ENCODE data around the gene ATP4B. TPM values are rescaled to one million over a fixed set of nuclear protein-coding genes. Genes with fewer than 3 reads are reported as not detected.
"Not testable (repeated sequence)": the region's sequence is repeated elsewhere in the genome, so short reads cannot be mapped to it uniquely, and the experiment has no call there.

Gene ATP4B
- total RNA-seq, 1 experiment from 2014 or later: not detected

- TF ChIP-seq ZNF512 (CRISPR knock-in tag; IDR thresholded peaks at IDR 0.05; ENCODE audit: borderline replicate concordance): no peak
Measured at GRCh38 chr13:113622791-113623490, 35.1 kb downstream of the ATP4B start (continued).

GRCh38 chr13:113621986-113622550, 35.9 kb downstream of the ATP4B start:
- H3K27me3 Mint-ChIP-seq (ENCODE audit: low read depth); H3K9me3 Mint-ChIP-seq; H3K27ac Mint-ChIP-seq; H3K4me3 Mint-ChIP-seq; POLR2A ChIA-PET; ATAC-seq; DNase-seq (ENCODE audit: low spot score); H3K4me1 Mint-ChIP-seq: not testable (repeated sequence)
- peaks cover 46% of the 10 kb centered on the region for H3K36me3 Mint-ChIP-seq
- CTCF ChIA-PET: interaction anchor here (1.0 to 1.4 kb wide), 5 partner anchors 30 to 181 kb away, joined by 3 to 9 read pairs (median 5); no protein-coding TSS in a partner anchor

GRCh38 chr13:113621498-113621897, 36.5 kb downstream of the ATP4B start:
- H3K27ac Mint-ChIP-seq; ATAC-seq; H3K27me3 Mint-ChIP-seq (ENCODE audit: low read depth); H3K4me3 Mint-ChIP-seq; H3K9me3 Mint-ChIP-seq; POLR2A ChIA-PET: not testable (repeated sequence)
- peak; percentile 70 for DNase-seq (ENCODE audit: low spot score)
- Mint-ChIP-seq H3K4me1 (peaks cover 10% of the 10 kb centered on the region), H3K36me3 (peaks cover 45% of the 10 kb centered on the region)
- CTCF ChIA-PET: interaction anchor here (0.6 to 1.4 kb wide), 6 partner anchors 30 to 182 kb away, joined by 3 to 9 read pairs (median 5); no protein-coding TSS in a partner anchor
- peak; percentile 51 for TF ChIP-seq CTCF (IDR thresholded peaks at IDR 0.05)

- DNase-seq (ENCODE audit: low spot score) (peak; percentile 8), ATAC-seq (no peak)
- Mint-ChIP-seq H3K27me3 (ENCODE audit: low read depth) (no peaks in the 10 kb centered on the region), H3K4me1 (peaks cover 15% of the 10 kb centered on the region), H3K27ac (no peak overlapping the region; the same call in 1 of the 2 replicates), H3K9me3 (peaks cover 9% of the 10 kb centered on the region; the same call in 1 of the 2 replicates), H3K36me3 (peaks cover 42% of the 10 kb centered on the region), H3K4me3 (no peak overlapping the region)
- ChIA-PET CTCF (interaction anchor here (0.6 to 1.4 kb wide), 7 partner anchors 31 to 182 kb away, joined by 3 to 9 read pairs (median 5); no protein-coding TSS in a partner anchor), POLR2A (no interaction called here)
- TF ChIP-seq AFF4 (CRISPR knock-in tag; IDR thresholded peaks at IDR 0.05; ENCODE audit: borderline replicate concordance) (no peak), RORB (CRISPR knock-in tag; IDR thresholded peaks at IDR 0.05) (no peak), ATF2 (CRISPR knock-in tag; IDR thresholded peaks at IDR 0.05; ENCODE audit: borderline replicate concordance, low read depth) (no peak), MLX (CRISPR knock-in tag; IDR thresholded peaks at IDR 0.05) (no peak), JAZF1 (CRISPR knock-in tag; IDR thresholded peaks at IDR 0.05) (no peak)
Measured at GRCh38 chr13:113621046-113621445, 37.0 kb downstream of the ATP4B start.

All from WTC11 (cell line).